Fibroblast of mammary gland (primary cell): ENCODE results near the gene ZSWIM7.

Experiments used
- DNase-seq: peaks from one replicate; pipeline ENCODE4 v3.0.0-alpha.2; 2010; ENCODE audit warnings: low read depth
- H3K4me3 ChIP-seq: 2 replicates; pipeline ENCODE4 v1.5.1; 2011; ENCODE audit warnings: low read depth, mild to moderate bottlenecking, low read length, moderate library complexity; ENCODE audit not compliant: control insufficient read depth
- CTCF ChIP-seq: conservative IDR thresholded peaks from 2 replicates; pipeline ENCODE4 v1.5.1; 2011; ENCODE audit warnings: low read depth, low read length, inconsistent platforms; ENCODE audit not compliant: control insufficient read depth, insufficient read depth

ZSWIM7 gene

GRCh38 chr17:15934866-15935265 is 64.6 kb downstream of the ZSWIM7 start:
- DNase-seq, result no peak
- no peak overlapping the region for H3K4me3 ChIP-seq
- TF ChIP-seq CTCF, result no peak

- DNase-seq, result no peak
- H3K4me3 ChIP-seq, result no peak overlapping the region
- TF ChIP-seq CTCF, result no peak
Measured at GRCh38 chr17:15931394-15931793, 68.1 kb downstream of the ZSWIM7 start.

GRCh38 chr17:15930426-15930825 is 69.1 kb downstream of the ZSWIM7 start:
- TF ChIP-seq CTCF, result no peak
- H3K4me3 ChIP-seq, result no peak overlapping the region
- no peak for DNase-seq

GRCh38 chr17:15929941-15930340 is 69.6 kb downstream of the ZSWIM7 start:
- no peak for TF ChIP-seq CTCF
- DNase-seq, result no peak
- H3K4me3 ChIP-seq, result no peak overlapping the region

- no peak for DNase-seq
- TF ChIP-seq CTCF, result no peak
- no peak overlapping the region for H3K4me3 ChIP-seq
Measured at GRCh38 chr17:15928286-15928785, 71.2 kb downstream of the ZSWIM7 start.
